ENCODE results near the gene ELAPOR1. TPM values are rescaled to one million over a fixed set of nuclear protein-coding genes. Genes with fewer than 3 reads are reported as not detected.

The ELAPOR1 gene
- total RNA-seq, 2 experiments from 2014 or later, result 1.9 to 2.8 TPM

- Mint-ChIP-seq H3K9me3 (ENCODE audit: insufficient read depth) (no peaks in the 10 kb centered on the region), H3K4me1 (ENCODE audit: low read depth) (peaks cover 24% of the 10 kb centered on the region), H3K27me3 (ENCODE audit: low read depth) (peaks cover 9% of the 10 kb centered on the region), H3K27ac (no peak overlapping the region), H3K4me3 (no peak overlapping the region), H3K36me3 (ENCODE audit: low read depth) (no peaks in the 10 kb centered on the region)
- CTCF ChIA-PET, result interaction anchor here (4.6 kb wide), 1 partner anchor 77 kb away, joined by 20 read pairs; no protein-coding TSS in a partner anchor
- ATAC-seq (no peak), DNase-seq (no peak)
- POLR2A ChIA-PET, result no interaction called here
Measured at GRCh38 chr1:109116286-109116685, 2.4 kb downstream of the ELAPOR1 start.

GRCh38 chr1:109118089-109118488 is 4.2 kb downstream of the ELAPOR1 start:
- Mint-ChIP-seq H3K4me1 (ENCODE audit: low read depth) (peaks cover 12% of the 10 kb centered on the region), H3K9me3 (ENCODE audit: insufficient read depth) (no peaks in the 10 kb centered on the region), H3K4me3 (no peak overlapping the region), H3K36me3 (ENCODE audit: low read depth) (no peaks in the 10 kb centered on the region), H3K27ac (no peak overlapping the region), H3K27me3 (ENCODE audit: low read depth) (peaks cover 3% of the 10 kb centered on the region)
- ChIA-PET CTCF (no interaction called here), POLR2A (no interaction called here)
- ATAC-seq (no peak), DNase-seq (no peak)

- H3K27ac Mint-ChIP-seq, result no peak overlapping the region
- no peaks in the 10 kb centered on the region for H3K4me1 Mint-ChIP-seq (ENCODE audit: low read depth)
- H3K27me3 Mint-ChIP-seq (ENCODE audit: low read depth), result no peaks in the 10 kb centered on the region
- DNase-seq (no peak), ATAC-seq (no peak)
- H3K4me3 Mint-ChIP-seq, result no peak overlapping the region
- ChIA-PET CTCF (interaction anchor here (2.5 kb wide), 1 partner anchor 8 kb away, joined by 7 read pairs; a partner anchor contains a TSS), POLR2A (no interaction called here)
- no peaks in the 10 kb centered on the region for H3K9me3 Mint-ChIP-seq (ENCODE audit: insufficient read depth)
- no peaks in the 10 kb centered on the region for H3K36me3 Mint-ChIP-seq (ENCODE audit: low read depth)
Measured at GRCh38 chr1:109120356-109120755, 6.4 kb downstream of the ELAPOR1 start.

- Mint-ChIP-seq H3K4me3 (no peak overlapping the region), H3K4me1 (ENCODE audit: low read depth) (peaks cover 10% of the 10 kb centered on the region), H3K36me3 (ENCODE audit: low read depth) (no peaks in the 10 kb centered on the region), H3K27me3 (ENCODE audit: low read depth) (no peaks in the 10 kb centered on the region), H3K9me3 (ENCODE audit: insufficient read depth) (no peaks in the 10 kb centered on the region), H3K27ac (no peak overlapping the region)
- ChIA-PET POLR2A (interaction anchor here (0.6 to 1.0 kb wide), 2 partner anchors 31 to 110 kb away, joined by 3 to 4 read pairs; no protein-coding TSS in a partner anchor), CTCF (interaction anchor here (1.2 to 3.9 kb wide), 3 partner anchors 19 to 63 kb away, joined by 3 to 30 read pairs (median 3); partner anchors contain the start of gene ELAPOR1)
- ATAC-seq (no peak), DNase-seq (no peak)
Measured at GRCh38 chr1:109131059-109131458, 17.1 kb downstream of the ELAPOR1 start.

- CTCF ChIA-PET, result interaction anchor here (1.2 to 3.9 kb wide), 3 partner anchors 20 to 62 kb away, joined by 3 to 30 read pairs (median 3); partner anchors contain the start of gene ELAPOR1
- Mint-ChIP-seq H3K27ac (no peak overlapping the region), H3K4me1 (ENCODE audit: low read depth) (peaks cover 10% of the 10 kb centered on the region), H3K27me3 (ENCODE audit: low read depth) (no peaks in the 10 kb centered on the region), H3K9me3 (ENCODE audit: insufficient read depth) (no peaks in the 10 kb centered on the region), H3K4me3 (no peak overlapping the region), H3K36me3 (ENCODE audit: low read depth) (no peaks in the 10 kb centered on the region)
- ATAC-seq, result no peak
- DNase-seq, result no peak
- POLR2A ChIA-PET, result no interaction called here
Measured at GRCh38 chr1:109131800-109132199, 17.9 kb downstream of the ELAPOR1 start.

- Mint-ChIP-seq H3K4me3 (no peak overlapping the region), H3K36me3 (ENCODE audit: low read depth) (no peaks in the 10 kb centered on the region), H3K4me1 (ENCODE audit: low read depth) (peaks cover 10% of the 10 kb centered on the region), H3K27ac (no peak overlapping the region), H3K9me3 (ENCODE audit: insufficient read depth) (no peaks in the 10 kb centered on the region), H3K27me3 (ENCODE audit: low read depth) (no peaks in the 10 kb centered on the region)
- ChIA-PET CTCF (interaction anchor here (0.5 kb wide), 1 partner anchor 464 kb away, joined by 4 read pairs; no protein-coding TSS in a partner anchor), POLR2A (no interaction called here)
- DNase-seq (no peak), ATAC-seq (no peak)
Measured at GRCh38 chr1:109133002-109133706, 19.2 kb downstream of the ELAPOR1 start.

GRCh38 chr1:109133815-109134214 is 19.9 kb downstream of the ELAPOR1 start:
- ATAC-seq, result no peak
- Mint-ChIP-seq H3K36me3 (ENCODE audit: low read depth) (no peaks in the 10 kb centered on the region), H3K27ac (no peak overlapping the region), H3K4me1 (ENCODE audit: low read depth) (peaks cover 10% of the 10 kb centered on the region), H3K9me3 (ENCODE audit: insufficient read depth) (no peaks in the 10 kb centered on the region), H3K4me3 (no peak overlapping the region), H3K27me3 (ENCODE audit: low read depth) (no peaks in the 10 kb centered on the region)
- CTCF ChIA-PET, result interaction anchor here (0.5 to 2.1 kb wide), 4 partner anchors 21 to 463 kb away, joined by 4 to 10 read pairs (median 5); a partner anchor contains a TSS
- no peak for DNase-seq
- POLR2A ChIA-PET, result no interaction called here

GRCh38 chr1:109134423-109134822 is 20.5 kb downstream of the ELAPOR1 start:
- no peak for DNase-seq
- peaks cover 10% of the 10 kb centered on the region for H3K4me1 Mint-ChIP-seq (ENCODE audit: low read depth)

GRCh38 chr1:109135940-109136339 is 22.0 kb downstream of the ELAPOR1 start:
- Mint-ChIP-seq H3K27me3 (ENCODE audit: low read depth) (no peaks in the 10 kb centered on the region), H3K27ac (no peak overlapping the region), H3K36me3 (ENCODE audit: low read depth) (no peaks in the 10 kb centered on the region), H3K4me1 (ENCODE audit: low read depth) (peaks cover 10% of the 10 kb centered on the region), H3K4me3 (no peak overlapping the region), H3K9me3 (ENCODE audit: insufficient read depth) (no peaks in the 10 kb centered on the region)
- CTCF ChIA-PET, result no interaction called here
- DNase-seq (no peak), ATAC-seq (no peak)
- POLR2A ChIA-PET, result no interaction called here

More at GRCh38 chr1:109134423-109134822, 20.5 kb downstream of the ELAPOR1 start:
- Mint-ChIP-seq H3K27ac (no peak overlapping the region), H3K9me3 (ENCODE audit: insufficient read depth) (no peaks in the 10 kb centered on the region), H3K4me3 (no peak overlapping the region), H3K36me3 (ENCODE audit: low read depth) (no peaks in the 10 kb centered on the region), H3K27me3 (ENCODE audit: low read depth) (no peaks in the 10 kb centered on the region)
- CTCF ChIA-PET, result interaction anchor here (1.0 to 2.1 kb wide), 3 partner anchors 22 to 67 kb away, joined by 4 to 10 read pairs (median 6); a partner anchor contains a TSS
- ATAC-seq, result no peak
- POLR2A ChIA-PET, result interaction anchor here (0.7 kb wide), 1 partner anchor 34 kb away, joined by 5 read pairs; no protein-coding TSS in a partner anchor

- no peak for ATAC-seq
- ChIA-PET CTCF (no interaction called here), POLR2A (no interaction called here)
Measured at GRCh38 chr1:109136766-109137165, 22.9 kb downstream of the ELAPOR1 start.

GRCh38 chr1:109137958-109138357 is 24.0 kb downstream of the ELAPOR1 start:
- POLR2A ChIA-PET, result no interaction called here
- Mint-ChIP-seq H3K4me3 (no peak overlapping the region), H3K27me3 (ENCODE audit: low read depth) (peaks cover 4% of the 10 kb centered on the region), H3K27ac (no peak overlapping the region), H3K4me1 (ENCODE audit: low read depth) (peaks cover 10% of the 10 kb centered on the region), H3K36me3 (ENCODE audit: low read depth) (no peaks in the 10 kb centered on the region), H3K9me3 (ENCODE audit: insufficient read depth) (no peaks in the 10 kb centered on the region)
- CTCF ChIA-PET, result no interaction called here
- DNase-seq (no peak), ATAC-seq (no peak)

More at GRCh38 chr1:109136766-109137165, 22.9 kb downstream of the ELAPOR1 start:
- Mint-ChIP-seq H3K4me3 (no peak overlapping the region), H3K36me3 (ENCODE audit: low read depth) (no peaks in the 10 kb centered on the region), H3K9me3 (ENCODE audit: insufficient read depth) (no peaks in the 10 kb centered on the region), H3K27ac (no peak overlapping the region), H3K4me1 (ENCODE audit: low read depth) (peaks cover 10% of the 10 kb centered on the region), H3K27me3 (ENCODE audit: low read depth) (no peaks in the 10 kb centered on the region)
- no peak for DNase-seq

GRCh38 chr1:109138358-109138757 is 24.4 kb downstream of the ELAPOR1 start:
- Mint-ChIP-seq H3K4me1 (ENCODE audit: low read depth) (peaks cover 10% of the 10 kb centered on the region), H3K9me3 (ENCODE audit: insufficient read depth) (no peaks in the 10 kb centered on the region), H3K36me3 (ENCODE audit: low read depth) (no peaks in the 10 kb centered on the region), H3K27me3 (ENCODE audit: low read depth) (peaks cover 4% of the 10 kb centered on the region), H3K4me3 (no peak overlapping the region), H3K27ac (no peak overlapping the region)
- CTCF ChIA-PET, result no interaction called here
- POLR2A ChIA-PET, result no interaction called here
- DNase-seq (no peak), ATAC-seq (no peak)

All from activated CD8-positive, alpha-beta T cell treated with anti-CD3 and anti-CD28 coated beads, Interleukin-2, amount 10 ng/mL, durations not matched to agents 7 days and 5 days (primary cell).